Right lobe of liver (tissue), 6 donors: ENCODE results near the gene CHKB. TPM values are rescaled to one million over a fixed set of nuclear protein-coding genes. Genes with fewer than 3 reads are reported as not detected.

ENCODE experiments used
- ATAC-seq, 4 donors: fragments of 200-7000 bp; cut with Tn5 transposase; one replicate each; pipeline ENCODE4 v1.9.1; 2020; ENCODE audit warnings: mild to moderate bottlenecking in 4 of 4, moderate library complexity in 4 of 4
- DNase-seq, 3 donors: peaks; one replicate each; pipeline ENCODE4 v3.0.0-alpha.2; 2020
- H3K27ac ChIP-seq, 3 donors: fragments of 200-600 bp; one replicate each; pipeline ENCODE4 v1.8.0; 2022
- H3K27me3 ChIP-seq, 2 donors: fragments of 200-600 bp; one replicate each; pipeline ENCODE4 v1.8.0; 2022
- H3K36me3 ChIP-seq, 4 donors: fragments of 200-600 bp; sonication (generic) in 1 of 4; one replicate each; pipeline versions ENCODE4 v1.5.1 to v1.8.0; 2017 to 2022; ENCODE audit warnings: control low read depth in 1 of 4
- H3K4me1 ChIP-seq, 4 donors: fragments of 200-600 bp; sonication (generic) in 1 of 4; one replicate each; pipeline versions ENCODE4 v1.5.1 to v1.8.0; 2017 to 2022; ENCODE audit warnings: control low read depth in 1 of 4
- H3K4me3 ChIP-seq, 3 donors: fragments of 200-600 bp; one replicate each; pipeline ENCODE4 v1.8.0; 2022
- H3K9me3 ChIP-seq, 4 donors: fragments of 200-600 bp; sonication (generic) in 1 of 4; one replicate each; pipeline versions ENCODE4 v1.5.1 to v1.8.0; 2017 to 2022; ENCODE audit warnings: control low read depth in 1 of 4
- POLR2A ChIP-seq: fragments of 450-650 bp; IDR thresholded peaks from one replicate; pipeline ENCODE4 v1.6.1; 2017; ENCODE audit warnings: antibody characterized with exemption, mild to moderate bottlenecking
- WGBS: methylation state at CpG from one replicate; pipeline ENCODE4 v1.1.6; 2018; ENCODE audit warnings: low coverage, low lambda C conversion rate; ENCODE audit not compliant: insufficient coverage; ENCODE audit errors: missing lambda C conversion rate; 5-methylcytosine and 5-hydroxymethylcytosine counted together
- intact Hi-C, 2 donors: fragments of 100-400 bp; cut with DNase I; formaldehyde crosslinking; loops; one replicate each; pipeline versions ENCODE4 v1.11.2 to v1.14.1; 2022
- total RNA-seq, 6 experiments: library from RNA; depleted of rRNA in 2 of 6; stranded (reverse); fragments of >200 nt in 2 of 6; fragmentation: NEBNext Ultra II Directional in 3 of 6; extraction: Animal tissue kit (Norgen Biotek cat#: 25700) in 3 of 6; gene quantifications; one replicate each; pipeline versions ENCODE4 v1.1.0 to v1.2.4, GENCODE V29; 2016 to 2023
- TF ChIP-seq, protein P1 (sequence below), 4 donors: fragments of 200-600 bp in 3 of 4; fragments of 450-650 bp in 1 of 4; IDR thresholded peaks; one replicate each; pipeline versions ENCODE4 v1.5.1 to v1.8.0; 2016 to 2022; ENCODE audit warnings: antibody characterized with exemption in 4 of 4, mild to moderate bottlenecking in 2 of 4
- donor health status: DM: no; HTN: yes; CAD: no.
- donor health status: DM: no; HTN: no; CAD: no.
- donor health status: DM: no; HTN: no; CAD: no.
- donor health status: DM: no; HTN: yes; CAD: no.
- donor health status: DM: no; HTN: yes; CAD: no.

The CHKB gene
- total RNA-seq, 6 experiments from 2014 or later: 10.9 to 43.4 (median 26.7) TPM

DNA sequence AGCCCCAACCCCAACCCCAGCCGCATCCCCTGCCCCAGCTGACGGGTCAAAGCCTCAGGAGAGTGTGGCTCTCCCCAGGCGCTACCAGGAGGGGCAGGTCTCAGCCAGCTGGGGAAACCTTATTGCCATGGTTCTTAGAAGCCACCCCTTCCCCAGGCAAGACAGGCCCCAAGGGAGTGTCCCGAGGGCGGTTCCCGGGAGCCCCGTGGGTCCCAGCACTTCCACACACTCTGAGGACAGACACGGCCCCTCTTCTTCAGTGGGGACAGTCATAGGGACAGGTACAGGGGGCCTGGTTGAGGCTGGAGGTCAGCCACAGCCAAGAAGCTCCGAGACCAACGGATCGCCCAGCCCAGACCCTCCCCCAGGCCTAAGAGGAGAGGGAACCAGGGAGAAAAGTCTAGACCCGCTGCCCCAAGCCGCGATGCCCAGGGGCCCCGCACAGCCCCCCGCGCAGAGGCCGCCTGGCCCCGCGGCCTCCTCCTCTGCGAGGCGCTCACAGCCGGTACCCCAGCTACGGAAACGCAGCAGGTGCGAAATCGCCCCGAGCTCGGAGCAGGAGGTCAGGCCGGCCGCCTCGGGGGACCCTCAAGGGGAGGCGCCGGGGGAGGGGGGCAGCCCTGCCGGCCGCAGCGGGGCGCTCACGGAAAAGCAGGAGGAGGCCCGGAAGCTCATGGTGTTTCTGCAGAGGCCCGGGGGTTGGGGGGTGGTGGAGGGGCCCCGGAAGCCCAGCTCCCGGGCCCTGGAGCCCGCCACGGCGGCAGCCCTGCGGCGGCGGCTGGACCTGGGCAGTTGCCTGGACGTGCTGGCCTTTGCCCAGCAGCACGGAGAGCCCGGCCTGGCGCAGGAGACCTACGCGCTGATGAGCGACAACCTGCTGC lies 34.4 kb downstream of the CHKB start:
- peak overlapping the region; percentile 23 to 39 (median 31) for H3K4me3 ChIP-seq
- H3K27ac ChIP-seq: peak overlapping the region in 1 of 3 donors; percentile 8
- peak; percentile 67 to 72 (median 71) for DNase-seq
- intact Hi-C loops: no loop called here
- no peaks in the 10 kb centered on the region for H3K36me3 ChIP-seq
- 18% methylated on average over 9 of the region's 56 CpGs for WGBS
- H3K9me3 ChIP-seq: no peaks in the 10 kb centered on the region
- H3K27me3 ChIP-seq: no peaks in the 10 kb centered on the region
- peaks cover 0 to 8% (median 0%) of the 10 kb centered on the region in 4 donors for H3K4me1 ChIP-seq
- peak; percentile 49 to 72 (median 68) for ATAC-seq
- peak; percentile 66 for TF ChIP-seq POLR2A
- TF ChIP-seq, protein P1, sequence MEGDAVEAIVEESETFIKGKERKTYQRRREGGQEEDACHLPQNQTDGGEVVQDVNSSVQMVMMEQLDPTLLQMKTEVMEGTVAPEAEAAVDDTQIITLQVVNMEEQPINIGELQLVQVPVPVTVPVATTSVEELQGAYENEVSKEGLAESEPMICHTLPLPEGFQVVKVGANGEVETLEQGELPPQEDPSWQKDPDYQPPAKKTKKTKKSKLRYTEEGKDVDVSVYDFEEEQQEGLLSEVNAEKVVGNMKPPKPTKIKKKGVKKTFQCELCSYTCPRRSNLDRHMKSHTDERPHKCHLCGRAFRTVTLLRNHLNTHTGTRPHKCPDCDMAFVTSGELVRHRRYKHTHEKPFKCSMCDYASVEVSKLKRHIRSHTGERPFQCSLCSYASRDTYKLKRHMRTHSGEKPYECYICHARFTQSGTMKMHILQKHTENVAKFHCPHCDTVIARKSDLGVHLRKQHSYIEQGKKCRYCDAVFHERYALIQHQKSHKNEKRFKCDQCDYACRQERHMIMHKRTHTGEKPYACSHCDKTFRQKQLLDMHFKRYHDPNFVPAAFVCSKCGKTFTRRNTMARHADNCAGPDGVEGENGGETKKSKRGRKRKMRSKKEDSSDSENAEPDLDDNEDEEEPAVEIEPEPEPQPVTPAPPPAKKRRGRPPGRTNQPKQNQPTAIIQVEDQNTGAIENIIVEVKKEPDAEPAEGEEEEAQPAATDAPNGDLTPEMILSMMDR (IDR thresholded peaks at IDR 0.05): no peak

DNA sequence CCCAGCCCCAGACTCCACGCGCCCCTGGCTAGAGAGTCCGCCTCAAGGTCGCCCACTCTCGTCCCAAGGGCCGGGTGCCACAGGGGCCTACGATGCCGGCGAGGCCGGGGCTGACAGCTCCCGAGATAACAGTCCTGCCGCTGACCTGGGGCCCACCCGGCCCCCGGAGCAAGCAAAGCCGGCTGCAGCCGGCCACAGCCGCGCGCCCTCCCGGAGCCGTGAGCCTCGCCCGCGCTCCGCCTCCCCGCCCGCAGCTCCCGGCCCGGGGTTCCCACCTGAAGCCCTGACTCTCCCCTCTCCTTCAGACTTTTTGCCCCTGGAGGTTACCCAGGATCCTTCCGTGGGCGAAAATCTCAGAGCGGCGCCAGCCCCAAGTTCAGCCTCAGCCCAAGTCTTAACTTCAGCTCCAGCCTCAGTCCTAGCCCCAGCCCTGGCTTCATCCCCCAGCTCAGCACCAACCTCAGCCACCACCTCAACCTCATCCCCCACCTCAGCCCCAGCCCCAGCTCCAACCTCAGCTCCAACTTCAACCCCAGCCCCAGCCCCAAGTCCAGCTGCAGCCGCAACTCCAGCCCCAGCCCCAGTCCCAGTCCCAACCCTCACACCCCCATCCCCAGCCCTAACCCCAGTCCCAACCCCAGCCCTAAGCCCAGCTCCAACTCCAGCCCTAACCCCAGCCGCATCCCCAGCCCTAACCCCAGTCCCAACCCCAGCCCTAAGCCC lies 35.2 kb downstream of the CHKB start:
- 83% methylated on average over 18 of the region's 35 CpGs for WGBS
- TF ChIP-seq, protein P1 (IDR thresholded peaks at IDR 0.05): no peak
- no peak for TF ChIP-seq POLR2A
- H3K4me1 ChIP-seq: peaks cover 0 to 8% (median 0%) of the 10 kb centered on the region in 4 donors
- DNase-seq (peak in 1 of 3 donors; percentile 46), ATAC-seq (no peak)
- intact Hi-C loops: no loop called here
- H3K27ac ChIP-seq: no peak overlapping the region
- no peaks in the 10 kb centered on the region for H3K9me3 ChIP-seq
- H3K4me3 ChIP-seq: no peak overlapping the region
- no peaks in the 10 kb centered on the region for H3K27me3 ChIP-seq
- H3K36me3 ChIP-seq: no peaks in the 10 kb centered on the region

DNA sequence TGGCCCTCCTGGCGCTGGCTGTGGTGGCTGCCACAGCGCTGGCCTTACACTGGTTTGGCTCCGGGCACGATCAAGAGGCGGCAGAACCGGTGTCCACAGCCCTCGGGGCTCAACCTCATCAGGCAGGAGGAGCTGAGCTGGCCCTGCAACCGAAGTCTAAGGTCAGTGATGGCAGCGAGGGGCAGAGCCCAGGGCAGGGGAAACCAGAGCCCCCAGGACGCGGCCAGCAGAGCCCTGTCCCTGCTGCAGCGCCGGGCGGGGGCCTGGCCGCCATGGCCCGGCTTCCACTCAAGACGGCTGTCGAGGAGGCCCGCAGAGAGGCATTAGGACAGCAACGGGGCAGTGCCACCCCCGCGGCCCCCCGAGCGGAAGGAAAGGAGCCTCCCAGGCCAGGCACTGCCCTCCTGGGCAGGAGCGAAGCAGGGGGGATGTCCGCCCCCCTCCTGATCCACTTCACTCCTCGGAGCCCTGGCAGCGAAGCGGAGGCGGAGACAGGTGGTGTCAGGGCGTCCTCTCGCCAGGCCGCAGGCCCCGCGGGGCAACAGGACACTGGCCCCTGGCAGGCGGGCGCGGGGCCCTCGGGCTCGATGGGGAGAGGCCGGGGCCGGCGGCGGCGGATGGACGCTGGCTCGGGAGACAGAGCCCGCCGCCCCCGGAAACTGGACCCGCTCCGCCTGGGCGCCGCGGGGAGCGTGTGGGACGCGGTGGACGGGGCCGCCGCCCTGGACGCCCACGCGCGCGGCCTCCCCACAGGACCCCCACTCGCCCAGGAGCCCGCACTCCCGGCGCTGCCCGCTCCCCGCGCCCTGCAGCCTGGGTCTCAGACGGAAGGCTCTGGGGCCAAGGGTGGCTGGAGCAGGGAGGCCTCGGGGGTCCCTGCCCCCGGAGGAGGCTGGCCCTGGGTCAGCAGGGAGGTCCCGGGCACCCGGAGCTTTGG lies 36.1 kb downstream of the CHKB start:
- Histone ChIP-seq H3K36me3 (no peaks in the 10 kb centered on the region), H3K4me3 (no peak overlapping the region), H3K9me3 (no peaks in the 10 kb centered on the region), H3K27me3 (no peaks in the 10 kb centered on the region), H3K27ac (no peak overlapping the region), H3K4me1 (peaks cover 0 to 8% (median 0%) of the 10 kb centered on the region in 4 donors)
- ATAC-seq (no peak), DNase-seq (peak in 1 of 3 donors; percentile 57)
- intact Hi-C loops: no loop called here
- TF ChIP-seq, protein P1 (IDR thresholded peaks at IDR 0.05): no peak
- TF ChIP-seq POLR2A: no peak
- WGBS: no CpG with 5 or more reads among the region's 78 CpGs
